Measurements from ENCODE around the gene DYRK4.
A peak's percentile ranks its signal among the peaks of the same experiment; 100 is the strongest.

The DYRK4 gene

GRCh38 chr12:4563336-4563735 lies 1.3 kb downstream of the DYRK4 start:
- no peak for DNase-seq (ENCODE audit: low spot score)

GRCh38 chr12:4564818-4565217 lies 2.8 kb downstream of the DYRK4 start:
- DNase-seq (ENCODE audit: low spot score) = no peak

- DNase-seq (ENCODE audit: low spot score) = no peak
Measured at GRCh38 chr12:4566474-4566873, 4.5 kb downstream of the DYRK4 start.

GRCh38 chr12:4567073-4567881 lies 5.3 kb downstream of the DYRK4 start:
- DNase-seq (ENCODE audit: low spot score) = no peak

- DNase-seq (ENCODE audit: low spot score) = no peak
Measured at GRCh38 chr12:4569261-4569660, 7.3 kb downstream of the DYRK4 start.

- no peak for DNase-seq (ENCODE audit: low spot score)
Measured at GRCh38 chr12:4572680-4573079, 10.7 kb downstream of the DYRK4 start.

- no peak for DNase-seq (ENCODE audit: low spot score)
Measured at GRCh38 chr12:4579305-4580102, 17.5 kb downstream of the DYRK4 start.

- no peak for DNase-seq (ENCODE audit: low spot score)
Measured at GRCh38 chr12:4580281-4580688, 18.3 kb downstream of the DYRK4 start.

- DNase-seq (ENCODE audit: low spot score) = no peak
Measured at GRCh38 chr12:4584281-4584680, 22.3 kb downstream of the DYRK4 start.

GRCh38 chr12:4584896-4585295 lies 22.9 kb downstream of the DYRK4 start:
- no peak for DNase-seq (ENCODE audit: low spot score)

GRCh38 chr12:4586500-4586899 lies 24.5 kb downstream of the DYRK4 start:
- no peak for DNase-seq (ENCODE audit: low spot score)

- no peak for DNase-seq (ENCODE audit: low spot score)
Measured at GRCh38 chr12:4587108-4587507, 25.1 kb downstream of the DYRK4 start.

- no peak for DNase-seq (ENCODE audit: low spot score)
Measured at GRCh38 chr12:4588916-4589315, 26.9 kb downstream of the DYRK4 start.

- no peak for DNase-seq (ENCODE audit: low spot score)
Measured at GRCh38 chr12:4589941-4590340, 27.9 kb downstream of the DYRK4 start.

- DNase-seq (ENCODE audit: low spot score) = no peak
Measured at GRCh38 chr12:4591180-4591687, 29.2 kb downstream of the DYRK4 start.

- no peak for DNase-seq (ENCODE audit: low spot score)
Measured at GRCh38 chr12:4595881-4596280, 33.9 kb downstream of the DYRK4 start.

GRCh38 chr12:4603421-4603820 lies 41.4 kb downstream of the DYRK4 start:
- no peak for DNase-seq (ENCODE audit: low spot score)

GRCh38 chr12:4603946-4604345 lies 41.9 kb downstream of the DYRK4 start:
- DNase-seq (ENCODE audit: low spot score) = no peak

GRCh38 chr12:4604684-4605193 lies 42.7 kb downstream of the DYRK4 start:
- peak; percentile 91 for DNase-seq (ENCODE audit: low spot score)

- DNase-seq (ENCODE audit: low spot score) = no peak
Measured at GRCh38 chr12:4607056-4607455, 45.0 kb downstream of the DYRK4 start.

- DNase-seq (ENCODE audit: low spot score) = no peak
Measured at GRCh38 chr12:4609071-4609470, 47.1 kb downstream of the DYRK4 start.

- DNase-seq (ENCODE audit: low spot score) = no peak
Measured at GRCh38 chr12:4610481-4610880, 48.5 kb downstream of the DYRK4 start.

- no peak for DNase-seq (ENCODE audit: low spot score)
Measured at GRCh38 chr12:4615667-4616066, 53.7 kb downstream of the DYRK4 start.
